Suppressor macrophage (primary cell): ENCODE measurements around the gene SPRR1A.

Source experiments
- DNase-seq, 4 experiments: peaks; one replicate each; pipeline ENCODE4 v3.0.0-alpha.2; 2020 to 2022
- total RNA-seq, 17 experiments: gene quantifications; one replicate each; lab custom pipeline; 2026; ENCODE audit warnings: mixed read lengths in 6 of 17, inconsistent platforms in 3 of 17; lab: John Stamatoyannopoulos, UW

SPRR1A gene, protein sequence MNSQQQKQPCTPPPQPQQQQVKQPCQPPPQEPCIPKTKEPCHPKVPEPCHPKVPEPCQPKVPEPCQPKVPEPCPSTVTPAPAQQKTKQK
- 0 to 0.44 (median 0) reads per million in 17 experiments for total RNA-seq

GRCh38 chr1:152983743-152984142 is at the start of gene SPRR1A:
SPRR1A (plus strand) TSS chr1:152984081; CDS start chr1:152985231, 1,150 bp downstream.
- DNase-seq, result no peak

DNA sequence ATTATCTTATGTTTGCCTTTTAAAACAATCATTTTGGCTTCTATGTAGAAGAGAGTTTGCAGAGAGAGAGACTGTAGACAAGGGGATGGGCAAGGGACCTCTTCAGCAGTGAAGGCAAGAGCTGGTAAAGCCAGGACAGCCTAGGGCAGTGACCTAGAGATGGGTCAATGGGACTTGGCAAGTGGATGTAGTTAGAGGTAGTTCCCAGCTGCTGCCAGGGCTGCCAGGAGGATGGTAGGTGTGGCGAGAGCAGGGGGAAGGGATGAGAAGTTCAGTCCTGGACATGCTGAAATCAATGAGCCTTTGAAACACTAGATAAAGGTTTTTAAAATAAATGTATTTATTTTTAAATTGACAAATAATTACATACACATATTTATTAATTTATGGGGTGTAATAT is 43.3 kb upstream of the SPRR1A start:
- no peak for DNase-seq

DNA sequence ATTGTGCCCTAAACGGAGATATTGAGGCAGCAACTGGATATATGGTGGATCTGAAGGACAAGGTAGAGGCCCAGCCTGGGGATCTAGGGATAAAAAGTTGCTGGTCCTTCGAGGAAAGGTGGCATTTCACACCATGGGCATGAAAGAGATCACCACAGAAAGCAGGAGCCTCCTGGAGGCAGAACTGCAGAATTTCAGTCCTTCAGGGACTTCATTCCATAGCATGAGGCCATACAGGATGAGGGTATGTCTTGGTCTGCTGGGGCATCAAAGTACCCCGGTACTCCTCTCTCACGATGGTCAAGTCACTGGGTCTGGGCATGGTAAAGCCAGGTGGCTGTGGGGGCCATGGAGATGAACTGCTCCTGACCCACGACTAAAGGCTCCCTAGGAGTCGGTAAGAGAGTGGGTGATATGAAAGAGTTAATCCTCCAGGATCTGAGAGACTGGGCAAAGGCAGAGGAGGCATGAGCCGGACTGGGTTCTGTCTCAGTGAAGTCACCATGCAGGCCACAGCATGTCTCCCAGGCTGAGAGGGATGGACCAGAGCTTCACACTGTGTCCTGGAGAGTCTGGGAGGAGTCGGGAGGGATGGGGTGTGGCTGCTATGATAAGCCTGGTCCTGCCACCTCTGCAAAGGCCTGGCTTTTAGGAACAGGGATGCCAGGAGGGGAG is 42.7 kb upstream of the SPRR1A start:
- DNase-seq, result no peak

GRCh38 chr1:152942161-152942560 is 41.7 kb upstream of the SPRR1A start:
- no peak for DNase-seq

DNA sequence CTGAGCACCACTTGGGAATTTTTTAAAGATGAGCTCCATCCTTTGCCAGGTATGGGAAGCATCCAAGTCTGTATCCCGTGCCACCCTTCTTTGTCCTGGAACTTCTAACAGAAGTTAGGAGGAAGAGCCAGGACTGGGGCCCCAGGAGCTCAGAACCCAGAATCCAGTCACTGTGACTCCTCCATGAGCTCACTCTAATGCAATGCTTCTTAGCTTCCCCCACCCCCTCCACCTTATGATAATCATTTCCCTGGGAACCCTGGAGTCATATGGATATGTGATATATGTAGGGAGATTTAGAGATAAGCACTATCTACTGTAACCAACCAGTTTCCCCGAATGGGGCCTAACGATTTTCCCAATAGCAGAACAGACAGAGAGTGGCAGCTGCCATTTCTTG is 37.6 kb upstream of the SPRR1A start:
- DNase-seq, result no peak

DNA sequence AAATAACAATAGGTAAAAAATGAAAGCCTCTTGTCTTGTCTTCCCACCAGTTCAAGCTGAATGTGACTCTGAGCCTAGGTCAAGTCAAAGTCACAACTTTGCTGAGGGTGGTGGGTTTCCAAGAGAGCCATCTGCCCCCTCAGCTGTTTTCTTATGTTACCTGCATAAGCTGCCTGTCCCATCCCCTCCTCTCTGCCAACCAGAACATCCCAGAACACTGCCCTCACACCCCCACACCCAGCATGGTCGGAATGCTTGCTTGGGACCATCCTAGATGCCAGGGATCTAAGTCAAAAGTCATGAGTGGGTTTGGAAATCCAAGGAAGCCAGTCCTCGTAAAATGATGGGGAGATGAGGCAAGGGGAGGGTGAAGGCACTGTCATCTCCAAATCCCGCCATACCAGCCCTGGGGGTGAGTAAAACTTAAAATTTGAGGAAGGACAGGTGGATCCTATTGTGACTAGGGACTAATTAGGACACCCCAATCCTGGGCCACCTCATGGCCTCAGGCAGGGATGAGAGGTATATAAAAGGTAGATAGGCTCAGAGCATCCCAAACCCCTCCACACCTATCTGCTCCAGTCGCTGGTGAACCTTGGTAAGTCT is 37.1 kb upstream of the SPRR1A start, which contains the start of gene SPRR5:
TSS of gene SPRR5 (plus strand) at position 556 of the 606 bp plus-strand sequence. CDS start 1,349 bp downstream, outside the sequence.
- DNase-seq, result no peak

DNA sequence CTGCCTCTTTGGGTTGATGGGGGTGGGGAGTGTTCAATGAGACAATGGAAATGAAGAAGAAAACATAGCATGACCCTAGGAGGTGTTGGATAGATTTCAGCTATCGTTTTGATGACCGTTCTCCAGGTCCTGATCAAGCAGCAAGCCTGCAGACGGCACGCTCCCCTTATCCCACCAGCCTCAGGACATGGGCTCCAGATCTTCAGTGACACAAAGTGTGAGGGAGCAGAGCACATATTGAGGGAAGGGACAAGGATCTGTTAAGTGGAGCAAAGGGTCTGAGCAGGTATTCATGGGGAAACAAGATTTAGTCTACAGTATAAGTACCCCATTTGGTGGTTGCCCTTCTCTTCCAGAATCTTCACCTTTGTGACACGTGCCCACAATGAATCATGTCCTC is 32.2 kb upstream of the SPRR1A start:
- no peak for DNase-seq

- DNase-seq, result no peak
Measured at GRCh38 chr1:152953761-152954160, 30.1 kb upstream of the SPRR1A start.

DNA sequence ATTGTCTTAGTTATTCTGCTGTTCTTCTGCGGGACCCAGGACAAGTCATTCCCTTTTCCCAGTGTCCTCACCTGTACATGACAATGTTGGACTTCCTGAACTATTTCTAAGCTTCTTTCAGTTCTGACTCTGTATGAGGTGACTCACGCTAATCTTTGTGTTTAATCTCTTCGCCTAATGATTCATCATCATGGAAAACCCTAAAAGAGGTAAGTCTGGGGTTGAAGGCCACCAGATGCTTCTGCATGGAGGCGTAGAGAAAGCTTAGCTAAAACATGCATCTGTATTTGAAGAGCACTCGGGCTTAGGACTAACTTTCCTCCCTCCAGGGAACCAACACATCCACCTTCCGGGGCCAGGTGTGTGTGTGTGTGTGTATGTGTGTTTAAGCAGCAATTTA is 29.4 kb upstream of the SPRR1A start:
- no peak for DNase-seq

GRCh38 chr1:152957561-152957960 is 26.3 kb upstream of the SPRR1A start:
- no peak for DNase-seq

GRCh38 chr1:152959273-152959672 is 24.6 kb upstream of the SPRR1A start:
- no peak for DNase-seq

DNA sequence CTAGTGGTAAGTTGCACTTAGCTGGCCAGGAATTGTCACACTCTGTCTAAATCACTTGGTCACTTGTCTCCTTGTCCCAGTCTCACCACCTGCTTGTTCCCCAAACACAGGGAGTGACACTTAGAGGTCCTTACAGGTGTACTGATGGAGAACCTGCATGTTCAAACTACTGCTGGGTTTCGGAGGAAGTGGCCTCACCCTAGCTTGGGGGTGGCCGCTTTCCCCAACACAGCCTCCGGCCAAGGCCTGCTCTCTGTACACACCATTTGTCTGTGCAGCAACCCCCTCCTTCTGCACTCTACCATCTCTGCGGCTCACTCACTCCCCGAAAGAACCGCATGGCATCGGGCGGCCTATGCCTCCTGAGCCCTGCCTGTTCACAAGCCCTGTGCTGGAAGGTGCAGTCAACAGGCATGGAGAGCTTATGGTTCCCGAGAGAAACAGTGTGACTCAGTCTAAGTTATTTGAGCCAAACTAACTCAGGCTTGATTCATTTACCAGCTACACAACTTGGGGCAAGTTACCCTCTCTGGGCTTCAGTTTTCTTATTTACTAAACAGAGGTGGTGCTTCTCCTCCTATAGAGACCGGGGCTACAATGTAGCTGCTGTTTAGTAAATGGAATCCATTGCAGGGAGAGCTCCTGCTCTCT is 24.0 kb upstream of the SPRR1A start:
- DNase-seq, result no peak

DNA sequence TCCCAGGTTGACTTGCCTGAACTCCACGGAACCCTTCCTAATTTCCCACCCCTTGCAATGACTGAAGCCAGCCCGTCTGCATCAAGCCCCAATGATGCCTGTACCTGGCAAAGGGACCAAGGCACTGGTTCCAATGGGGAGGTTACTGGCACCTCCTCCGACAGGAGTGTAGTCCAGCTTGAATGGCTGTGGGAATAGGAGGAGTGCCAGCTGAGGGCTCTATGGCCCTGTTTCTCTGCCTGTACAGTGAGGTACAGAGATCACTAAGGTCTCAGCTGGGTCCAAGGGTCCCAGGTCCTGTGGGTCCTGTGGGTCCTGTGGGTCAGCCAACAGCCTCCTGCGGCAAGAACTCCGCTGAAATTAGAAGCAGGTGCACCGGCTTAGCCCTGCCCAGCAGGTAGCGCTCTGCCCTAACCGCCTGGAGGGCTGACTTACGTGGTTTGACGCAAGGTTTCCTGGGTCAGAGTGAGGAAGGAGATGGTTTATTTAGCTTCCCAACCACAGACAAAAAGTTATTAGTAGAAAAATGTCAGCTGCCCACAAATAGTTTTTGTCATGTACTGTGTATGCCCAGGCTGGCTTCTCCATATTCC is 23.3 kb upstream of the SPRR1A start:
- DNase-seq, result no peak

DNA sequence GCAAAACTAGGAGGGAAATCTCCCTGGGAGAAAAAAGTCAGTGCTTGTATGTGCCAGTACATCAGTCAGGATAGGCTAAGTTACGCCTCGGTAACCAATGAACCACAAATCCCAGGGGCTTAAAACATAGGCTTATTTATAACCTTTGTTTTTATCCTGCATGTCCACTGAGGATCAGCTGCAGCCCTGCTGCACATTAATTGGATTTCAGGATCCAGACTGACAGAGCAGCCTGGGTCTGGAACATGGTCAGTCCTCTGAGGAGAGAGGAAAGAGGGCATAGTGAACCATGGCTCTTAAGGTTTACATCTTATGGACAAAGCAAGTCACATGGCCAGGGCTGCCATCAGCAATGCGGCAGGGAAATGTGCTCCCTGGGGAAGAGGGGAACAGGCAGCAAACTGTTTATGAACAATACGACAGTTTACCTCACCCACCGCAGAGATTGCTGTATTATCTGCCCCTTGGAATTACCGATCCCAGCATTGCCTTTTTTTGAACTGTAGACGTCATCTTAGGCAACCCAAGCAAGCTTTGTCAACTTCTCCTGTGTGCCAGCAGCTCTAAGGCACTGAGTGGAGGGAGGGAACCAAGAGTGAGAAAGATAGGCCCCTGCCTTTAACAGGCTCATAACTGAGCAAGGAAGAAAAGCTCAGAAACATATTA is 22.5 kb upstream of the SPRR1A start:
- no peak for DNase-seq

DNA sequence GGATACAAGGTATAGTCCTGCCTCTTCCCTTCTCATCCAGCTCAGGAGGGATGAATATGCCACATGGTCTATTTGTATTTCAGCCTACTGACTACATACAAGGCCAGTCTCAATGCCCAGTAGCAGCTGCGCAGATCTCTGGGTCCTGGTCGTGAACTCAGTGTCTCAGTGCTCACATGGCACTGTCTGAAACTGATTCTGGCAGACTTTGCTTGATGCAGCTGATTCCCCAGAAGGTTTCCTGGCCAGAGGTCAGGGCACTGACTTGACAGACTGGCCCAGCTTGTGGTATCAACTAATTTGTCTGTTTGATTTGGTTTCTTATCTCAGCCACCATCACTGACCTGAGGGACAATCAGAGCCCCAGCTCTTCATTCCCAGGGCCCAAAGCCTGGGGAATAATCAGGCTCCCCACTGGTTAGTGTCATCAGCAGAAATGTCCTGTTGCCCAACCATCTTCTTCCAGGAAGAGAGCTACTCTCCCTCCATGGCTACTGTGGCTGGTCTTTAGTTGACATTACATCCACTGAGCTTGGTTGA is 20.9 kb upstream of the SPRR1A start:
- no peak for DNase-seq

GRCh38 chr1:152964536-152964935 is 19.3 kb upstream of the SPRR1A start:
- no peak for DNase-seq

GRCh38 chr1:152965853-152966252 is 18.0 kb upstream of the SPRR1A start:
- no peak for DNase-seq

GRCh38 chr1:152967201-152967600 is 16.7 kb upstream of the SPRR1A start:
- DNase-seq, result no peak

GRCh38 chr1:152968248-152968647 is 15.6 kb upstream of the SPRR1A start:
- DNase-seq, result peak in 3 of 4 experiments; percentile 3 to 26 (median 10)

- DNase-seq, result no peak
Measured at GRCh38 chr1:152969036-152969435, 14.8 kb upstream of the SPRR1A start.

DNA sequence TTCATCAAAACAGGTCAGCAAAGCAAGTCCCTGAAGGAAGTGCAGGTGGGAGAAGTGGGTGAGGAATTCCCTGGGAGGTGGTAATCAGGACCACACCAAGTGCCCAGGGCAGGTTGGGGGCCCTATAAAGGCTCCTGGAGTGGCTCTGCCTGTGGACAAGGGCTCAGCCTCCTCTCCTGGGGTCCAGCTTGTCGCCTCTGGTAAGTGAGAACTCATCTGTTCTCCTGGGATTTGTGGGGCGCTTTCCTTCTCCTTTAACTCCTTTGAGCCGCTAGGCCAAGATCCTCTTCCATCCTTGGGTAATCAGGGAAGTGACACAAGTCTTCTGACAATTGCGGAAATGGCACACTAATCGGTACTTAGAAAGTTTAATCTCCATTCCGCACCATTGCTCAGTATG is 13.4 kb upstream of the SPRR1A start, which contains the start of gene SPRR4:
TSS of gene SPRR4 (plus strand) at position 154 of the 400 bp plus-strand sequence. CDS start 1,243 bp downstream, outside the sequence.
- no peak for DNase-seq

DNA sequence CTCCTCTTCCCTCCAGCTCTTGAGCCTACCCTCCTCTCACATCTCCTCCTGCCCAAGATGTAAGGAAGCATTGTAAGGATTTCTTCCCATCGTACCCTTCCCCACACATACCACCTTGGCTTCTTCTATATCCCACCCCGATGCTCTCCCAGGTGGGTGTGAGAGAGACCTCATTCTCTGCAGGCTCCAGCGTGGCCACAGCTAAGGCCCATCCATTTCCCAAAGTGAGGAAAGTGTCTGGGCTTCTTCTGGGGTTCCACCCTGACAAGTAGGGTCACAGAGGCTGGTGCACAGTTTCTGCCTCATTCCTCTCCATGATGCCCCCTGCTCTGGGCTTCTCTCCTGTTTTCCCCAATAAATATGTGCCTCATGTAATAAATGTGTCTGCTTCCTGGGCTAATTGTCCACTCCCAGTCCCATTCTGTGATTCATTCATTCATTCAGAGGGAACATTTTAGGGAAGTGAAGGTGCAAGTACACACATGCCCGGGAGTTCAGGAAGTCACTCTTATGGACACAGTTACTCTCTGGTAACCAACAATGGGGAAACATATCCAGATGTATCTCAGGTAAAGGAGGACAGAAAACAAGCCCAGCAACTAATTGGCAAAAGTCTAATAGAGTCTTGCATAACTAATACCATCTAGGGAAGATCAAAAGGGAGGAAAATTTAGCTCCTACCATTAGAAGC is 11.5 kb upstream of the SPRR1A start:
- no peak for DNase-seq
